Upper lobe of left lung (tissue), 4 donors: ENCODE measurements around the gene MUC22.

Experiments
- POLR2A ChIP-seq, 4 donors: fragments of 450-650 bp; IDR thresholded peaks; one replicate each; pipeline ENCODE4 v1.5.1; 2016 to 2017; ENCODE audit warnings: antibody characterized with exemption in 4 of 4, mild to moderate bottlenecking in 2 of 4
- POLR2AphosphoS5 ChIP-seq, 2 donors: sonication (generic); formaldehyde crosslinking; IDR thresholded peaks; one replicate each; pipeline ENCODE4 v1.5.1; 2017; ENCODE audit warnings: antibody characterized with exemption in 2 of 2

DNA sequence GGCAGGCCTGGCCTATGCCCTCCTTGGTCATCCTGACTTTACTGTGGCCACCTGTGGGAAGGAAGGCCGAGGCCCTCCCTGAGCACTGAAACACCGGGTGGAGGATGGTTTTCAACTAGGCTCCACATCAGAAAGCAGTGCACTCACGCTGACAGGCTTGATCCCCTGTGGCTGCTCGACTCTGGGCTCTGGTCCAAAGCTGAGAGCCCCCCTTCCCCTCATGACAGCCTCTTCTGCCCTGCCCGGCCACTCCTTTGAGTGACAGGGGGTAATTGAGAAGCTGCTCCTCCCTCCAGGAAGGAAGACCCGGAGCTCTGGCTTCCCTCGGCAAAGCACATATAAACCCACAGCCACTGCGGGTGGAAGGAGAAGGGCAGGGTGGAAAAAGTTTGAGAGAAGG, 43.6 kb downstream of the MUC22 start:
- no peak for TF ChIP-seq POLR2A (IDR thresholded peaks at IDR 0.05)
- no peak for TF ChIP-seq POLR2AphosphoS5 (IDR thresholded peaks at IDR 0.05)
